HG03439 (cell line): ENCODE data around the gene BRPF3.

ENCODE experiments used
- ATAC-seq: cut with Tn5 transposase; IDR thresholded peaks from one replicate; pipeline ENCODE4 v1.9.1; 2021; ENCODE audit warnings: mild to moderate bottlenecking, moderate library complexity; ENCODE audit not compliant: unreplicated experiment

The BRPF3 gene

DNA sequence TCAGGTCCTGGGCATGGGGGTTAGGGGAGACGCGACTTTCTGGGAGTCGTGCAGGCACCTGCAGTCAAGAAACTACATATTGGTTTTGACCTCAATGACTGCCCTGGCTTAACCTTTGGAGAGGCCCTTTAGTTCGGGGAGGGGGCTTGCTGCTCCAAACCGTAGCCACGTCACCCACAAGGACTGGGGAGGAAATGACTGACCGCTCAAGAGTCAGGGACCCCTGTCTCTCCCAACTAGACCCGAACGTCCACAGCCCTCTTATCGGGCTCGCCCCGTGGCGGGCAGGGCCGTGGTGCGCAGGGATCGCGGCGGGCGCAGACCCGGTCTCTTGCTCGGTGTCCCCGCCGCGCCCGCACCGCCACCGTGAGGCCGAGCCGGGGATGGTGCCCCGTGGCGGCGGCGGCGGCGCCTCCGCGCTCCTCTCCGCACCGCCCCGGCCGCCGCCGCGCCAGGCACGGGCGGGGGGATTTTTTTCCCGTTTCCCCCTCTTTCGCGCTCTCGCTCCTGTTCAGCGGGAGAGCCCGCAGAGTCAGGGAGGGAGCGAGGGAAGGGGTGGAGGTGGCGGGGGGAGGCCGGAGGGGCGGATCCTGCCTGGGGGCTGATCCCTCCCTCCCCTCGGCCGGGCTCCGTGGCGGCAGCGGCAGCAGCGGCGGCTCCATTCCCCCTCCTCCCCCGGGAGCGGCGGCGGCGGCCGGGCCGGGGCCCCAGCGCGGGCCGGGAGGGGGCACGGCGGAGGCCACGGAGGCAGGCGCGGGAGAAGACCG lies at the start of gene BRPF3:
Gene BRPF3 (plus strand): TSS at position 632 of the 767 bp plus-strand sequence. CDS start 3,579 bp downstream, outside the sequence.
- ATAC-seq = peak; percentile 67

DNA sequence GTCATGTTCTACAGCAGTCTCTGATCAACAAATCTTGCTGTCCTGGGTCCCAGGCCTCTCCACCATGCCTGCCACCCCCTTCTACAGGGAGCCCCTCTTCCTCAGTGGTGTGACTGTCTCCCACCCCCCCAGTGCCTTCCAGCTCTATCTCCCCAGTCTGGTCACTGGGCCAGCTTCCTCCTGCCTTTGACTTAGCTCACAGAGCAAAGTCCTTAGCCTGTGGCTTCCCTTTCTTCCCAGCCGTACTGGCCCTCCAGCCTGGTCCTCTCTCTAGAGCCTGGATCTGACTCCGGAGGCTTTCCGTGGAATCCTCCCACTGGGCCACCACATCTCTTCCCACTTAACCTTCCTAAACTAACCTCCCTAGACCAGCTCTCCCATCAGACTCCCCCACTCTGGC lies 49.2 kb upstream of the BRPF3 start:
- no peak for ATAC-seq

- ATAC-seq = no peak
Measured at GRCh38 chr6:36149476-36149875, 47.1 kb upstream of the BRPF3 start.

DNA sequence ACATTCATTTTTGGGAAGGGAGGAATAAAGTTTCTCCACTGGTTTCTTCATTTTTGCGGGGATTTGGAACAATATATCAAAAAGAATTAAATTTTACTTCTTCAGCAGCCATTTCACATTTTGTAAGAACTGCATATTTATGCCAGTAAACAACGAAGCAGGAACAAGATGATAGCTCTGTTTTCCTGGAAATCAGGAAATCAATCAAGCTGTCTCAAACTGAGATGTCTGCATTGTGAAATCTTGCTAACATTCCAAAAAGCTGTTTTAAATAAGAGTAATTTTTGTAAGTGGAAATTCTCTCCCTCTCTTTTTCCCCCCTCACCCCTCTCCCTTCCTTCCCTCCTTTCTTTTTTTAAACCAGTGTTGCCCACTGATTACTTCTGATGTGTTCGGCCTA lies 46.3 kb upstream of the BRPF3 start:
- no peak for ATAC-seq

DNA sequence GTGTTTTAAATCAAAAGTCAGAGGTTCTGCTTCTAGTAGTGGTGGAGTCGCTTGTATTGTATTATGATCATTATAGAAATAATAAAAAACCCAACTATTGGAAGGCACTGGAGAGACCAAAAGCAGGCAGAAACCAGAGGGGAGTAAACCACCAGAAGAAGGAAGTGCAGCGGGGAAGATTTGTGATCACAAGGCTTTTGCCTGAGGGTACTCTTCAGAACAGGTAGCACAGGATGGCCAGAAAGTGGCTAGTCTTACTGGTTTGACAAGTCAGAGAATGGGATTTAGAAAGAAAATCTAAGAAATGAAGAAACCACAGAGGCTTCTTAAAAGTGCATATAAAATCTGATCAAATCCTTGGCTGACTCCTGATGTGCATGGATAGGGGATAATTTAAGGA lies 42.3 kb upstream of the BRPF3 start:
- ATAC-seq = no peak

DNA sequence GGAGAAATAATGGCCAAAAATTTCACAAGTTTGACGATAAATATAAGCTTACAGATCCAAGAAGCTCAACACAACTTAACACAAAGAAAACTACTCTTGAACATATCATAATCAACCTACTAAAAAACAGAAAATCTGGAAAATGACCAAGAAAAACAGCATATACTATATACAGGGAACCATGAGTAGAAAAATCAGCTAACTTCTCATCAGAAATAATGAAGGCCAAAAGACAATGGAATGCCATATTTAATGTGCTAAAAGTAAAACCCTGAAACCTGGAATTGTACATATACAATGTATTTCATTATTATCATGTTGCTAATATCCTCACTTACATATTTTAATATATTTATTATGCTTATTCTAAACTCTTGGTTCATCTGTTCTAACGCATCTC lies 40.9 kb upstream of the BRPF3 start:
- ATAC-seq = no peak

DNA sequence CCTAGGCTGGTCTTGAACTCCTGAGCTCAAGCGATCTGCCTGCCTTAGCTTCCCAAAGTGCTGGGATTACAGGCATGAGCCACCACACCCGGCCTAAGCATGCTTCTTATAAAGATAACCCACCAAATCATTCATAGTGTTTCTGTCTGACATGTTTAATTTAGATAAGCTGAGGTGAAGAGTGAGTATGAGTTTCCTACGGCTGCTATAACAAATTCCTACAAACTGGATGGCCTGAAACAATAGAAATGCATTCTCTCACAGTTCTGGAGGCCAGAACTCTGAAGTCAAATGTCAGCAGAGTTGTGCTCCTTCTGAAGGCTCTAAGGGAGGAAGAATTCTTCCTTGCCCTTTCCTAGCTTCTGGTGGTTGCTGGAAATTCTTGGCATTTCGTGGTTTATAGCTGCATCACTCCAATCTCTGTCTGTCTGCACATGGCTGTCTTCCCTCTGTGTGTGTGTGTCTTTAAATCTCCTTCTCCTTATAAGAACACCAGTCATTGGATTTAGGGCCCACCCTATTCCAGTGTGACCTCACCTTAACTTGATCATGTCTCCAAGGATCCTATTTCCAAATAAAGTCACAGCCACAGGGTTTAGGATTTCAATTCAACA lies 36.3 kb upstream of the BRPF3 start:
- ATAC-seq = no peak

DNA sequence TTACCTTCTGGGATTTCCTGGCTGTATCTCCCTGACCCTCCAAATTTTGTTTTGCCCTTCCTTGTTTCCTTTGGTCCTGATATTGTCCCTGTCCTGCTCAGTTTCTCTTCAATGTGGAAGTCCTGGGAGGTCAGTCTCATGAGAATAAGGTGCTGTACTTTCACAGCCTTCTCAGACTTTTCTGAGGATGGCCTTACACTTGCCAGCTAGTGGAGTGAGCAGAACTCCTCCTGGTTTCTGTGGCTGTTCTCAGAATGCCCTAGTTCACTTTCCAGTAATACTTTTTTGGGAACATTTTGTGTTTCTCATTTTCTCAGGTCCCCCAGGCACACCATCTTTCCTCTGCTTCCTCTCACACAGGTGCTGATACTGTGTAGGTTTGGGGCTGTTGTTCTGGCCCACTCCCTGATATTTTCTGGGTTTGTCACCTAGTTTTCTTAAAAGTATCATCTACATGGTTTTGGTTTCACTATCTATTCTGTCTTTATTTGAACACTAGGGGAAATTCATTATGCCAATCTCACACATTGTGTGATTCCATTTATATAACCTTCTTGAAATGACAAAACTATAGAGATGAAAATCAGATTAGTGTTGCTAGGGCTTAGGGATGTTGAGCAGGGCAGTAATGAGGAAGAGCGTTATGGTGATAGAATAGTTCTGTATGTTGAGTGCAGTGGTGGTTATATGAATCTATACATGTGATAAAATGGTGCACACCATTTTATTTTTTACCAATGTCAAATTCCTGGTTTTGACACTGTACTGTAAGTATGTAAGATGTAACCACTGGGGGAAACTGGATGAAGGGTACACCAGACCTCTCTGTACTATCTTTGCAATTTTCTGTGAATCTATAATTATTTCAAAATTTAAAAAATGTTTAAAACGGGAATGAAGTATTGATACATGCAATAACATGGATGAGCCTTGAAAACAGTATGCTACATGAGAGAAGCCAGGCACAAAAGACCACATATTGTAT lies 27.2 kb upstream of the BRPF3 start:
- no peak for ATAC-seq

GRCh38 chr6:36170704-36171103 lies 25.8 kb upstream of the BRPF3 start:
- no peak for ATAC-seq

GRCh38 chr6:36171573-36171972 lies 25.0 kb upstream of the BRPF3 start:
- no peak for ATAC-seq

DNA sequence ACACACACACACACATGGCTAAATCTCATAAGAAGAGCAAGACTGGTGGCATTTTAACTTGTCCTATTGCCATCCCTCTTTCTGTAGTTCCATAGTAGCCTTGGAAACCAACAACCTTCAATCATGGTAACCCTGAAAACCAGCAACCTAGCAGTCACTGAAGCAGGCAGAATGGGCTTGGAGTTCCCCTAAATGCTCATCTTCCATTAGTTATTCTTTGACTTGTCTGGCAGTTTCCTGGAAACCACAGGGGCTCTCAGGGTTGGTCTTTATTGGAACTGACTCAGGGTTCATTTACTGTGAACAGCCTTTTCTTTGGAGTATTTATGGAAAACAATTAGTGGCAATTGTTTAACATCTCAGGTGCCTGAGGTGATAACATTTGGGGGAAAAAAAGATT lies 19.4 kb upstream of the BRPF3 start:
- ATAC-seq = no peak

- ATAC-seq = no peak
Measured at GRCh38 chr6:36178544-36178943, 18.0 kb upstream of the BRPF3 start.

DNA sequence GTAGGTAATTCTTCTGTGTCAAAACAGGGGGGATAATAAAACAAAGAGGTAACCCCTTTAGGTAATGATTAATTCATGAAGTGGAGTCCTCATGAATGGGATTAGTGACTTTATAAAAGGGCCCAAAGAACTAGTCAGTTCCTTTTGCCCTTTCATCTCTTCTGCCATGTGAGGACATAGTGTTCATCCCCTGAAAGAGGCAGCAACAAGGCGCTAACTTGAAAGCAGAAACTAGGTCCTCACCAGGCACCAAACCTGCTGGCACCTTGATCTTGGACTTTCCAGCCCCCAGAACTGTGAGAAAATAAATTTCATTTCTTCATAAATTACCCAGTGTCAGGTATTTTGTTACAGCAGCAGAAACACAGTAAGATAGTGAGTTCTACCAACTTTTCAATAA lies 16.4 kb upstream of the BRPF3 start:
- ATAC-seq = no peak

DNA sequence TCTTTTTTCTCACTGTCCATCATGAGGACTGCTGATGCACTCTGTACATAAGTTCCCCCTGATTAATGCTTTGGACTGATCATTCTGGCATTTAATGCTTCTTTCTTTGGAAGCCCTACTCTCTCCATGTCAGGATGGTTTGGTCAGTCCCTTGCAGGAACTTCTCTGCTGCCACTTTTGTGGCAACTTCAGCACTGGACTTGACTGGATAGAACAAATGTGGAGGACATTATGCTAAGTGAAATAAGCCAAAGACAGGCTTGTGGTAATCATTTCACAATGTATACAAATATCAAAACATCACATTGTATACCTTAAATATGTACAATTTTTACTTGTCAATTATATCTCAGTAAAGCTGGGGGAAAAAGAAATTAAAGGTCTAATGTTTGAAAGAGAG lies 12.2 kb upstream of the BRPF3 start:
- no peak for ATAC-seq

DNA sequence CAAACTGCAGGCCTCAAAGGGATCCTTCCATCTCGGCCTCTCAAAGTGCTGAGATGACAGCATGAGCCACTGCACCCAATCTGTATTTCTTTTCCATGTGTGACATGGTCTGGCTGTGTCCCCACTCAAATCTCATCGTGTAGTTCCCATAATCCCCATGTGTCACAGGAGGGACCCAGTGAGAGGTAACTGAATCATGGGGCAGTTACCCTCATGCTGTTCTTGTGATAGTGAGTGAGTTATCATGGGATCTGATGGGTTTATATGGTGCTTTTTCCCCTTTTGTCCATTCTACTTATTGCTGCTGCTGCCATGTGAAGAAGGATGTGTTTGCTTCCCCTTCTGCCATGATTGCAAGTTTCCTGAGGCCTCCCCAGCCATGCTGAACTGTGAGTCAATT lies 10.3 kb upstream of the BRPF3 start:
- no peak for ATAC-seq

- no peak for ATAC-seq
Measured at GRCh38 chr6:36187446-36187845, 9.1 kb upstream of the BRPF3 start.

- ATAC-seq = no peak
Measured at GRCh38 chr6:36195471-36196112, 952 bp upstream of the BRPF3 start.

DNA sequence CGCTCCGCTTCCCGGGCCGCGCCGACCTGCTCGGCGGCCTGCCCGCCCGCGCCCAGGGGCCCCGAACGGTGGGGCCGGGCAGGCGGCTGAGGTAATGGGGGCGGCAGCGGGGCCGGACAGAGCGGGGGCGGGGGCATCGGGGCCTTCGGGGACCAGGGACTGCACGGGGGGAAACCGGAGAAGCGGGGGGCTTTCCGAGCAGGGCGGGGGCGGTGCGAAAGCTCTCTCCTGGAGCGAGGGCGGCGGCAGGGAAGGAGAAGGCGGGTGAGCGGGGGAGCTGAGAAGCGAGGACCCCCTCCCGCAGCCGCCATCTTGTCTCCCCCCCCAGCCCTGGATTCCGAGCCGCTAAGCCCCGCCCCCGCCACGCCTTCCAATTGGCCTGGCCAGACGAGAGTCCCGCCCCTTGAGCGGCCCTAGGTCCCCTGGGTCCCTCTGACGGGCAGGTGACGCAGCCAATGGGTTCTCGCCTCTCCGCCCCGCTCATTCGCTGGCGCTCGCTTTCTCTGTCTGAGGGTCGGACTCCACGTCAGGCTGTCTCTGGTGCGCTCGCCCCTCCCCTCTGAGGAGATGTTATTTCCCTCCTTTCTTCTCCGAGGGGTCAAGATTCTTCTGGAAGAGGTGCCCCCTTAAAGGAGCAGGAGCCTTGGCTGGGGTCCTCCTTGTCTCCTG lies 470 bp downstream of the BRPF3 start:
- ATAC-seq = peak; percentile 88

DNA sequence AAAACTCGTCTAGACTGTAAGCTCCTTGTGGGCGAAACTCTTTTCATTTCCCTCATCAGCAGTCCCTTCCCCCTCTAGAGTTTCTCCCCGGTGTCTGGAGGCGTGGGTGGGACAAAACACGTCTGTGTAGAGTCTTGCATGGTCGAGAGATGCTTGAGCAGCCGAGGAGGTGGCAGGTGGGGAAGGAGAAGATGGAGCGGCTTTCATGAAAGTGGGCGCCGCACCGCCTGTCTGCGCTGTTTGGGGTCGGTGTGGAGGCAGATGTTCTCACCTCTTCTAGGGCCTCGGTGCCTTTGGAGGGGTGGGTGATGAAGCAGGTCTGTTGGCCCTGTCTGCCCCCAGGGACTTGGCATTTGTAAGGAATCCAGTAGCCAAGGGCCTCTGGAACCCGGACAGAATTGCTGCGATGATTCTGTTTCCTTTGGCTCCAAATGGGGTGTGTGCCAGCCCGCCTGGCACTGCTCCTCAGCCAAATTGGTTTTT lies 1.2 kb downstream of the BRPF3 start:
- ATAC-seq = no peak

GRCh38 chr6:36198986-36199385 lies 2.4 kb downstream of the BRPF3 start:
- no peak for ATAC-seq
